ENCODE data around the gene AP1S1. TPM values are rescaled to one million over a fixed set of nuclear protein-coding genes. Genes with fewer than 3 reads are reported as not detected.

The AP1S1 gene
- total and polyA plus RNA-seq, 12 donors, result 7.8 to 33.1 (median 11.4) TPM

- ATAC-seq (peak in 1 of 8 donors; percentile 8), DNase-seq (no peak)
- H3K4me3 ChIP-seq, result peak overlapping the region in 3 of 10 donors; percentile 2 to 20 (median 3)
- TF ChIP-seq CTCF (IDR thresholded peaks at IDR 0.05), result peak in 1 of 9 donors; percentile 5
- H3K4me1 ChIP-seq, result peaks cover 7 to 38% (median 20%) of the 10 kb centered on the region in 9 donors
- H3K9me3 ChIP-seq, result no peaks in the 10 kb centered on the region
- intact Hi-C loops (cut with DNase I), result loop anchor here in 1 of 10 donors (10.0 kb wide), 1 partner anchor 113 kb away; no protein-coding TSS in a partner anchor
- 1% methylated on average over 79 of the region's 79 CpGs for WGBS, 2 donors
- H3K36me3 ChIP-seq, result no peaks in the 10 kb centered on the region
- H3K27ac ChIP-seq, result no peak overlapping the region
- peaks cover 48 to 100% (median 100%) of the 10 kb centered on the region in 7 donors for H3K27me3 ChIP-seq
Measured at GRCh38 chr7:101172005-101172853, 18.0 kb downstream of the AP1S1 start.

DNA sequence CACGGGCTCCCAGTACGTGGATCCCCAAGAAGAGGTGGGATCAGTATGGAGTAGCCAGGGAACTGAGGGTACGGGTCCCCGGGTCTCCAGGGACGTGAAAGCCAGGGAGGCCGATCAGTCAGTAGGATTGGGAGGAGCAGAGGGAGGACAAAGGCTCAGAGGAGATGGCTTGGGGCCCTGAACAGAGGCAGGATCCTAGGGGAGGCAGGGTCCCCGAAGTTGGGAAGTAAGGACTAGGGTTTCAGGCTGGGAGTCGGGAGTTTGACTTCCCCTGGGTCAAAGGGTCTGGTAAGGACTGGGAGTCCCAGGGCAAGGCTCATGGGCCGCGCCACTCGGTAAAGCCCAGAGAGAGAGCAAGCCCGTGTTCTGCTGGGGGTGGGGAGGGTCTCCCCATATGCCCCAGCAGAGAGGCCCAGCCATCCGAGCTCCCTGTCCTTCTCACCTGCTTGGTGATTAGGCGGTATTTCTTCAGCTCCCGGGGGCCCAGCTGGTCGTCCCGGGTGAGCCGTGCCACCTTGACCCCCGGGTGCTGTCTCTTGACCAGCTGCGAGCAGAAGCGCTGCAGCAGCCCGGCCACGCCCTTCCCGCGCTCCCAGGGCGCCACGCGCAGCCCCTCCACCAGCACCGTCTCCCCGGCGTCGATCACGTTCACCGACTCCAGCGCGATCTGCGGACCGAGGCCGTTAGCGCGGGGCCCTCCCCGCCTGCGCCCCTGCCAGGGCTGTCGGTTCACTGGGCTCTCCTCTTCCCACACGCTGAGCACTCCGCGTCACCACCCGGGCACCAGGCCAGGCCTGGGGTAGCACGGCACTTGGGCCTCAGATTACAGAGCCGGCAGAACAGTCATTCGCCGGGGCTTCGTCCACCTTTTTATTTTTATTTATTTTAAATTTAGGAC is 18.8 kb downstream of the AP1S1 start:
- Histone ChIP-seq H3K4me1 (peaks cover 7 to 38% (median 20%) of the 10 kb centered on the region in 9 donors), H3K36me3 (no peaks in the 10 kb centered on the region), H3K27me3 (peaks cover 48 to 100% (median 100%) of the 10 kb centered on the region in 7 donors), H3K4me3 (peak overlapping the region in 8 of 10 donors; percentile 3 to 28 (median 12)), H3K9me3 (no peaks in the 10 kb centered on the region), H3K27ac (no peak overlapping the region)
- DNase-seq (peak; percentile 55 to 74), ATAC-seq (peak in 7 of 8 donors; percentile 40 to 91 (median 85))
- 1 to 2% methylated on average over 53 of the region's 53 CpGs for WGBS, 2 donors
- TF ChIP-seq CTCF (IDR thresholded peaks at IDR 0.05), result no peak
- intact Hi-C loops (cut with DNase I), result loop anchor here in 1 of 10 donors (10.0 kb wide), 1 partner anchor 112 kb away; no protein-coding TSS in a partner anchor

GRCh38 chr7:101173752-101174244 is 19.5 kb downstream of the AP1S1 start:
- Histone ChIP-seq H3K36me3 (no peaks in the 10 kb centered on the region), H3K4me3 (peak overlapping the region in 4 of 10 donors; percentile 6 to 24 (median 16)), H3K27ac (no peak overlapping the region), H3K9me3 (no peaks in the 10 kb centered on the region), H3K4me1 (peaks cover 7 to 38% (median 21%) of the 10 kb centered on the region in 9 donors), H3K27me3 (peaks cover 44 to 100% (median 100%) of the 10 kb centered on the region in 7 donors)
- no peak for TF ChIP-seq CTCF (IDR thresholded peaks at IDR 0.05)
- ATAC-seq (peak in 1 of 8 donors; percentile 16), DNase-seq (no peak)
- WGBS, 2 donors, result 5 to 7% methylated on average over 16 of the region's 16 CpGs
- intact Hi-C loops (cut with DNase I), result loop anchor here in 1 of 10 donors (10.0 kb wide), 1 partner anchor 111 kb away; no protein-coding TSS in a partner anchor
